IMR-90 (cell line): Measurements from ENCODE around the gene APOBR. TPM values are rescaled to one million over a fixed set of nuclear protein-coding genes. Genes with fewer than 3 reads are reported as not detected.

Experiments used
- ATAC-seq: fragments of 200-7000 bp; cut with Tn5 transposase; 2 replicates; pipeline ENCODE4 v1.9.1; 2020; ENCODE audit warnings: low read depth, mild to moderate bottlenecking, moderate library complexity
- BruUV-seq: library from RNA; stranded (reverse); fragments of 400-500 nt; replicated peaks from 2 replicates; lab custom pipeline; 2021; lab: Mats Ljungman, UMichigan
- CTCF ChIA-PET: fragments of 300-600 bp; formaldehyde crosslinking; extraction: SDS; loops from one replicate; lab custom pipeline; 2021; ENCODE audit warnings: antibody characterized with exemption; lab: Yijun Ruan, JAX
- POLR2A ChIA-PET: fragments of 300-600 bp; sonication (Branson Sonifier 250); formaldehyde crosslinking; loops from one replicate; lab custom pipeline; 2022; ENCODE audit warnings: antibody characterized with exemption; ENCODE audit not compliant: unreplicated experiment; lab: Charles Lee
- DNase-seq: peaks from one replicate; pipeline ENCODE4 v3.0.0; 2013
- H2AFZ ChIP-seq: replicated peaks from 2 replicates; pipeline ENCODE3; 2013; ENCODE audit warnings: low read length, mild to moderate bottlenecking; ENCODE audit not compliant: poor library complexity
- H2AK5ac ChIP-seq: 2 replicates; pipeline ENCODE4 v1.6.1; 2013; ENCODE audit warnings: low read depth, low read length, inconsistent platforms
- H2AK9ac ChIP-seq: replicated peaks from 2 replicates; pipeline ENCODE3; 2013; ENCODE audit warnings: mild to moderate bottlenecking, low read depth, low read length, moderate library complexity; ENCODE audit not compliant: poor library complexity
- H2BK120ac ChIP-seq: 2 replicates; pipeline ENCODE4 v1.6.1; 2013; ENCODE audit warnings: low read depth, low read length, inconsistent platforms
- H2BK15ac ChIP-seq: 3 replicates; pipeline ENCODE4 v1.6.1; 2013; ENCODE audit warnings: low read depth, low read length, inconsistent platforms
- H2BK20ac ChIP-seq: 2 replicates; pipeline ENCODE4 v1.6.1; 2013; ENCODE audit warnings: low read depth, mild to moderate bottlenecking, inconsistent platforms, low read length, moderate library complexity
- H2BK5ac ChIP-seq: 2 replicates; pipeline ENCODE4 v1.6.1; 2013; ENCODE audit warnings: mild to moderate bottlenecking, low read depth, low read length, inconsistent platforms; ENCODE audit not compliant: poor library complexity, severe bottlenecking
- H3K14ac ChIP-seq: replicated peaks from 2 replicates; pipeline ENCODE4 v1.6.1; 2013; ENCODE audit warnings: low read depth, low read length, inconsistent platforms
- H3K18ac ChIP-seq: 2 replicates; pipeline ENCODE4 v1.6.1; 2013; ENCODE audit warnings: low read depth, low read length, control low read depth
- H3K23ac ChIP-seq: 2 replicates; pipeline ENCODE4 v1.6.1; 2013; ENCODE audit warnings: low read depth, low read length, inconsistent platforms
- H3K27ac ChIP-seq: 2 replicates; pipeline ENCODE4 v1.5.1; 2013; ENCODE audit warnings: mild to moderate bottlenecking, control low read depth, low read length; ENCODE audit not compliant: insufficient read depth
- H3K27me3 ChIP-seq: 2 replicates; pipeline ENCODE4 v1.6.1; 2013; ENCODE audit warnings: low read length; ENCODE audit not compliant: control insufficient read depth, insufficient read depth
- H3K36me3 ChIP-seq: 2 replicates; pipeline ENCODE4 v1.6.1; 2013; ENCODE audit warnings: low read length, mixed read lengths; ENCODE audit not compliant: control insufficient read depth, insufficient read depth
- H3K4ac ChIP-seq: 2 replicates; pipeline ENCODE4 v1.6.1; 2013; ENCODE audit warnings: low read depth, low read length, inconsistent platforms
- H3K4me1 ChIP-seq: 2 replicates; pipeline ENCODE4 v1.6.1; 2013; ENCODE audit warnings: low read length, mixed read lengths; ENCODE audit not compliant: control insufficient read depth, insufficient read depth
- H3K4me2 ChIP-seq: 2 replicates; pipeline ENCODE4 v1.6.1; 2013; ENCODE audit warnings: low read depth, mild to moderate bottlenecking, control low read depth, low read length, moderate library complexity
- H3K4me3 ChIP-seq: 2 replicates; pipeline ENCODE4 v1.5.1; 2013; ENCODE audit warnings: low read depth, mild to moderate bottlenecking, control low read depth, low read length, moderate library complexity; ENCODE audit not compliant: insufficient read depth
- H3K56ac ChIP-seq: 2 replicates; pipeline ENCODE4 v1.6.1; 2013; ENCODE audit warnings: low read length, inconsistent platforms; ENCODE audit not compliant: insufficient read depth; ENCODE audit errors: extremely low read depth
- H3K79me1 ChIP-seq, 2 experiments: 2 replicates each; pipeline ENCODE4 v1.6.1; 2013; ENCODE audit warnings: low read length in 2 of 2, inconsistent platforms in 1 of 2, low read depth in 1 of 2
- H3K9ac ChIP-seq: 2 replicates; pipeline ENCODE4 v1.6.1; 2013; ENCODE audit warnings: low read depth, low read length, control low read depth
- H3K9me1 ChIP-seq: 2 replicates; pipeline ENCODE4 v1.6.1; 2013; ENCODE audit warnings: low read length, inconsistent platforms; ENCODE audit not compliant: insufficient read depth
- H3K9me3 ChIP-seq: 2 replicates; pipeline ENCODE4 v1.6.1; 2013; ENCODE audit warnings: low read length; ENCODE audit not compliant: control insufficient read depth, insufficient read depth
- H4K20me1 ChIP-seq: 2 replicates; pipeline ENCODE4 v1.6.1; 2013; ENCODE audit warnings: low read length, inconsistent platforms; ENCODE audit not compliant: insufficient read depth
- H4K5ac ChIP-seq: 2 replicates; pipeline ENCODE4 v1.6.1; 2013; ENCODE audit warnings: mild to moderate bottlenecking, low read depth, low read length, control low read depth
- H4K8ac ChIP-seq, 2 experiments: 2 replicates each; pipeline ENCODE4 v1.6.1; 2013; ENCODE audit warnings: low read depth in 2 of 2, low read length in 2 of 2, control low read depth in 1 of 2, inconsistent platforms in 1 of 2
- H4K91ac ChIP-seq: 2 replicates; pipeline ENCODE4 v1.6.1; 2013; ENCODE audit warnings: low read depth, low read length, inconsistent platforms; ENCODE audit not compliant: insufficient read depth
- CEBPB ChIP-seq: IDR thresholded peaks from 2 replicates; pipeline ENCODE4 v1.6.1; 2012; ENCODE audit warnings: low read depth, low read length, improper control_type of control experiment
- CHD1 ChIP-seq: IDR thresholded peaks from 2 replicates; pipeline ENCODE4 v1.6.1; 2012; ENCODE audit warnings: low read depth, low read length, improper control_type of control experiment
- MAZ ChIP-seq: IDR thresholded peaks from 2 replicates; pipeline ENCODE4 v1.6.1; 2012; ENCODE audit warnings: low read depth, mild to moderate bottlenecking, low read length, improper control_type of control experiment, moderate library complexity, borderline replicate concordance
- MXI1 ChIP-seq: IDR thresholded peaks from 2 replicates; pipeline ENCODE4 v1.6.1; 2012; ENCODE audit warnings: low read depth, mild to moderate bottlenecking, low read length, moderate library complexity, borderline replicate concordance
- RAD21 ChIP-seq: IDR thresholded peaks from 2 replicates; pipeline ENCODE4 v1.6.1; 2012; ENCODE audit warnings: low read length, improper control_type of control experiment
- RCOR1 ChIP-seq: IDR thresholded peaks from 2 replicates; pipeline ENCODE4 v1.6.1; 2012; ENCODE audit warnings: mild to moderate bottlenecking, low read length, improper control_type of control experiment; ENCODE audit not compliant: insufficient replicate concordance
- RFX5 ChIP-seq: IDR thresholded peaks from 2 replicates; pipeline ENCODE4 v1.8.0; 2012; ENCODE audit warnings: low read depth, mild to moderate bottlenecking, low read length, moderate library complexity
- WGBS, 2 experiments: methylation state at CpG; one replicate each; pipeline versions ENCODE4 v1.1.5 to v1.1.7; 2013; ENCODE audit warnings: missing lambda C conversion rate in 2 of 2; ENCODE audit not compliant: insufficient read length in 1 of 2; ENCODE audit errors: extremely low coverage in 2 of 2; 5-methylcytosine and 5-hydroxymethylcytosine counted together
- dilution Hi-C: fragments of 300-500 bp; cut with HindIII; formaldehyde crosslinking; loops from one replicate; pipeline ENCODE4 v1.14.3; 2018; ENCODE audit warnings: low sequenced_read_pairs; ENCODE audit not compliant: unreplicated experiment
- in situ Hi-C: fragments of 300-500 bp; cut with MboI; formaldehyde crosslinking; loops from 3 replicates; pipeline ENCODE4 v1.14.3; 2019; ENCODE audit warnings: low sequenced_read_pairs, inconsistent platforms, mixed read lengths
- intact Hi-C: fragments of 100-400 bp; cut with micrococcal nuclease; formaldehyde crosslinking; loops from 2 replicates; pipeline ENCODE4 v1.10.0; 2022
- polyA plus RNA-seq, 3 experiments: library from polyadenylated mRNA; depleted of rRNA; stranded (reverse); fragments of >200 nt; gene quantifications; 2 replicates each; pipeline ENCODE4 v1.2.3, GENCODE V29; 2012; ENCODE audit warnings: low replicate concordance in 1 of 3
- total RNA-seq: library from RNA; depleted of rRNA; stranded (reverse); fragments of >200 nt; gene quantifications from 2 replicates; pipeline ENCODE4 v1.2.3, GENCODE V29; 2012
- TF ChIP-seq, protein P1 (sequence below): conservative IDR thresholded peaks from 2 replicates; pipeline ENCODE4 v1.5.1; 2012; ENCODE audit warnings: mild to moderate bottlenecking, low read depth, low read length, improper control_type of control experiment
- TF ChIP-seq, protein P2 (sequence below): fragments of 150-350 bp; IDR thresholded peaks from 2 replicates; pipeline ENCODE4 v1.6.1; 2017; ENCODE audit warnings: mild to moderate bottlenecking, antibody characterized with exemption, low read length, low read depth

Gene APOBR
- total and polyA plus RNA-seq, 2 of the 4 experiments (the other 2 are of a cell fraction), result not detected

DNA sequence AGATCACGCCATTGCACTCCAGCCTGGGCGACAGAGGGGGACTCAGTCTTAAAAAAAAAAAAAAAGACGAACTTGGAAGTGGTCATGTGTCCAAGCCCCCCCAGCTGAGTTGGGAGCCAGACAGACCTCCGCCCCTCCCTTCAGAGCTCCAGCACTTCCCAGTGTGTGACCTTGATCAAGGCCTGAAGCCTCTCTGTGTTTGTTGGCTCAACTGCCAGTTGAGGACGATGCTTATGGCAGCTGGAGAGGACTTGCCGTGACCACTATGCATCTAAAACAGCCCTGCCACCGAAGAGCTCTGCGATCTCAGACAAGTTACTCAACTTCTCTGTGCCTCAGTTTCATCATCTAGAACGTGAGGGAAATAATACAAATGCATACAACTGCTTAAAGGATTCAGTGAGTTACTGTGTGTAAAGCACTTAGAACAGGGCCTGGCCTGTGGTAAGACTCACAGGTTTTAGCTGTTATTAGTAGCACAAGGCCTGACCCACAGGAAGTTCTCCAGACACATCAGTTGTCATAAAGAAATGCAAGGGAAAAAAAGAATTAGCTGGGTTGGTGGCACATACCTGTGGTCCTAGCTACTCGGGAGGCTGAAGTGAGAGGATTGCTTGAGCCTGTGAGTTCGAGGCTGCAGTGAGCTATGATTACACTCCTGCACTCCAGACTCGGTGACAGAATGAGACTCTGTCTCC, 19.2 kb downstream of the APOBR start:
- no peak overlapping the region for H3K9ac ChIP-seq
- no peaks in the 10 kb centered on the region for H3K79me1 ChIP-seq
- dilution Hi-C loops, result no loop called here
- BruUV-seq, result no TSS peak
- no peaks in the 10 kb centered on the region for H4K20me1 ChIP-seq
- no peaks in the 10 kb centered on the region for H3K27me3 ChIP-seq
- H3K36me3 ChIP-seq, result no peaks in the 10 kb centered on the region
- no peak overlapping the region for H2BK120ac ChIP-seq
- DNase-seq (no peak), ATAC-seq (no peak)
- no peak overlapping the region for H2BK20ac ChIP-seq
- no peak overlapping the region for H3K4me3 ChIP-seq
- H3K23ac ChIP-seq, result no peak overlapping the region
- intact Hi-C loops, result no loop called here
- H3K18ac ChIP-seq, result no peak overlapping the region
- no peak overlapping the region for H4K8ac ChIP-seq
- in situ Hi-C loops, result no loop called here
- H3K4ac ChIP-seq, result no peak overlapping the region
- no peak overlapping the region for H2AFZ ChIP-seq
- no peak overlapping the region for H2BK5ac ChIP-seq
- no peak overlapping the region for H3K4me2 ChIP-seq
- no peak overlapping the region for H2BK15ac ChIP-seq
- ChIA-PET POLR2A (no interaction called here), CTCF (no interaction called here)
- no peak overlapping the region for H3K14ac ChIP-seq
- H2AK5ac ChIP-seq, result no peak overlapping the region
- no peak overlapping the region for H4K5ac ChIP-seq
- H3K56ac ChIP-seq, result no peak overlapping the region
- H3K9me1 ChIP-seq, result no peaks in the 10 kb centered on the region
- no peak overlapping the region for H2AK9ac ChIP-seq
- H4K91ac ChIP-seq, result no peak overlapping the region
- no peaks in the 10 kb centered on the region for H3K4me1 ChIP-seq
- TF ChIP-seq RAD21, result no peak
- TF ChIP-seq MXI1, result no peak
- TF ChIP-seq RFX5, result no peak
- TF ChIP-seq CEBPB, result no peak
- no peak for TF ChIP-seq RCOR1
- TF ChIP-seq, protein P1, sequence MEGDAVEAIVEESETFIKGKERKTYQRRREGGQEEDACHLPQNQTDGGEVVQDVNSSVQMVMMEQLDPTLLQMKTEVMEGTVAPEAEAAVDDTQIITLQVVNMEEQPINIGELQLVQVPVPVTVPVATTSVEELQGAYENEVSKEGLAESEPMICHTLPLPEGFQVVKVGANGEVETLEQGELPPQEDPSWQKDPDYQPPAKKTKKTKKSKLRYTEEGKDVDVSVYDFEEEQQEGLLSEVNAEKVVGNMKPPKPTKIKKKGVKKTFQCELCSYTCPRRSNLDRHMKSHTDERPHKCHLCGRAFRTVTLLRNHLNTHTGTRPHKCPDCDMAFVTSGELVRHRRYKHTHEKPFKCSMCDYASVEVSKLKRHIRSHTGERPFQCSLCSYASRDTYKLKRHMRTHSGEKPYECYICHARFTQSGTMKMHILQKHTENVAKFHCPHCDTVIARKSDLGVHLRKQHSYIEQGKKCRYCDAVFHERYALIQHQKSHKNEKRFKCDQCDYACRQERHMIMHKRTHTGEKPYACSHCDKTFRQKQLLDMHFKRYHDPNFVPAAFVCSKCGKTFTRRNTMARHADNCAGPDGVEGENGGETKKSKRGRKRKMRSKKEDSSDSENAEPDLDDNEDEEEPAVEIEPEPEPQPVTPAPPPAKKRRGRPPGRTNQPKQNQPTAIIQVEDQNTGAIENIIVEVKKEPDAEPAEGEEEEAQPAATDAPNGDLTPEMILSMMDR, result no peak
- TF ChIP-seq, protein P2, sequence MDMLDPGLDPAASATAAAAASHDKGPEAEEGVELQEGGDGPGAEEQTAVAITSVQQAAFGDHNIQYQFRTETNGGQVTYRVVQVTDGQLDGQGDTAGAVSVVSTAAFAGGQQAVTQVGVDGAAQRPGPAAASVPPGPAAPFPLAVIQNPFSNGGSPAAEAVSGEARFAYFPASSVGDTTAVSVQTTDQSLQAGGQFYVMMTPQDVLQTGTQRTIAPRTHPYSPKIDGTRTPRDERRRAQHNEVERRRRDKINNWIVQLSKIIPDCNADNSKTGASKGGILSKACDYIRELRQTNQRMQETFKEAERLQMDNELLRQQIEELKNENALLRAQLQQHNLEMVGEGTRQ, result no peak
- no peak for TF ChIP-seq MAZ
- TF ChIP-seq CHD1, result no peak
- WGBS, 2 experiments, result 85% methylated on average over 3 of the region's 12 CpGs; no CpG with 5 or more reads in 1 of the 2 experiments
- H3K27ac ChIP-seq, result no peak overlapping the region
- no peaks in the 10 kb centered on the region for H3K9me3 ChIP-seq
